GM20000 (cell line): ENCODE measurements around the gene CELSR3.

Source experiments
- DNase-seq: peaks from one replicate; pipeline ENCODE4 v3.0.0; 2012; ENCODE audit warnings: low spot score
- TF ChIP-seq, protein P1 (sequence below): IDR thresholded peaks from 2 replicates; pipeline ENCODE4 v1.5.1; 2012; ENCODE audit warnings: mild to moderate bottlenecking, control low read depth; ENCODE audit errors: extremely low read depth, missing control alignments

CELSR3 gene

DNA sequence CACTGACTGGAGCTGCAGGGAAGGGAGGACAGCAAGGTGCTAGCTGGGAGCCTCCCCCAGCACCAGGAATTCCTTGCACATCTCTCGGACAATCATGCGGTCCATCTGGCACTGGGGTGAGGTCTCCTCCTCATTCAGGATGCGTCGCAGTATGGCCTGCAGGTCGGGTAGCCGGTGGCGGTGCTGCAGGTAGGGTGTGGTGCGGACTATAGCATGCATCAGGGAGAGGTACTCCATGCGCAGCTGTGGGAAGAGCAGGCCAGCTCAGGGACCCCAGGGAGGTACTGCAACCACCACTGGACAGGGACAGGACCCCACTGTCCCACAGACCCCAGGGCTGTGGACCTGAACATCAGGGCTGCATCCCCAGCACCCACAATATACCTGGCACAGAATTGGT lies 11.8 kb upstream of the CELSR3 start:
- TF ChIP-seq, protein P1, sequence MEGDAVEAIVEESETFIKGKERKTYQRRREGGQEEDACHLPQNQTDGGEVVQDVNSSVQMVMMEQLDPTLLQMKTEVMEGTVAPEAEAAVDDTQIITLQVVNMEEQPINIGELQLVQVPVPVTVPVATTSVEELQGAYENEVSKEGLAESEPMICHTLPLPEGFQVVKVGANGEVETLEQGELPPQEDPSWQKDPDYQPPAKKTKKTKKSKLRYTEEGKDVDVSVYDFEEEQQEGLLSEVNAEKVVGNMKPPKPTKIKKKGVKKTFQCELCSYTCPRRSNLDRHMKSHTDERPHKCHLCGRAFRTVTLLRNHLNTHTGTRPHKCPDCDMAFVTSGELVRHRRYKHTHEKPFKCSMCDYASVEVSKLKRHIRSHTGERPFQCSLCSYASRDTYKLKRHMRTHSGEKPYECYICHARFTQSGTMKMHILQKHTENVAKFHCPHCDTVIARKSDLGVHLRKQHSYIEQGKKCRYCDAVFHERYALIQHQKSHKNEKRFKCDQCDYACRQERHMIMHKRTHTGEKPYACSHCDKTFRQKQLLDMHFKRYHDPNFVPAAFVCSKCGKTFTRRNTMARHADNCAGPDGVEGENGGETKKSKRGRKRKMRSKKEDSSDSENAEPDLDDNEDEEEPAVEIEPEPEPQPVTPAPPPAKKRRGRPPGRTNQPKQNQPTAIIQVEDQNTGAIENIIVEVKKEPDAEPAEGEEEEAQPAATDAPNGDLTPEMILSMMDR: no peak
- DNase-seq: no peak

DNA sequence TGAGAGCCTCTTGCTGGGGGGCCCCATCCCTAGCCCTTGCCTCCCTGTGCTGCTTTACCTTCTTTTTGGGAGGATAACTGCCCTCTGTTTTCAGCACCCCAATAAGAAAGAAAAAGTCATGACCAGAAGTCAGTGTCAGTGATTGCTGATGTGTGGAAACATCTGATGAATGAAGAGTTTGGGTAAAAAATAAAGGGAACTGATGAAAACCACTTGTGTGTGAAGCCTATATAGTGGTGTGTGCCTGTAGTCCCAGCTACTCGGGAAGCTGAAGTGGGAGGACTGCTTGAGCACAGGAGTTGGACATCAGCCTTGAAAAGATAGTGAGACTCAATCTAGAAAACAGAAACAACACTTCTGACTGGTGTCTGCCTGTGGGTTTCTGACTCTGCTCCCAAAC lies 9.8 kb upstream of the CELSR3 start:
- no peak for DNase-seq
- TF ChIP-seq, protein P1: no peak

DNA sequence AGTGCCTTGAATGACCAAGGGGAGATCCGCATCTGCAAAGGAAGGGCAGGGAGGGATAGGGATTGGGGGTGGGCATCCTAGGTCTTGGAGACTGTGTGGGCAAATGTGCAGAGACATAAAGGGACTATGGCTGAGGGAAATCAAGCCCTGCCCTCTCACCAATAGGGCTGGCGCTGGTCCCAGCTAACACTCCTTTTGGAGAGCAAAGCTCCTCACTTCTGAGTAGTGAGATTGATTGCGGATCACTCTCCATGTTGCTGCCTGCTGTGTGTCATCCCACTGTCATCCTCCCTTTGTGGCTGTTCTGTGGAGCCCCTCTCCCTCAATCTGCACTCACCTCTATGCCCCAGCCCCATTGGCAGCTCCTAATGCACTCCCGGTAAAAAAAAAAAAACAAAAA lies 2.2 kb upstream of the CELSR3 start:
- DNase-seq: no peak
- TF ChIP-seq, protein P1: no peak

GRCh38 chr3:48664313-48664644 lies 1.6 kb upstream of the CELSR3 start:
- no peak for DNase-seq
- TF ChIP-seq, protein P1: no peak

- peak; percentile 99 for DNase-seq
- TF ChIP-seq, protein P1: peak; percentile 62
Observed at GRCh38 chr3:48663489-48664312, 1.0 kb upstream of the CELSR3 start.

DNA sequence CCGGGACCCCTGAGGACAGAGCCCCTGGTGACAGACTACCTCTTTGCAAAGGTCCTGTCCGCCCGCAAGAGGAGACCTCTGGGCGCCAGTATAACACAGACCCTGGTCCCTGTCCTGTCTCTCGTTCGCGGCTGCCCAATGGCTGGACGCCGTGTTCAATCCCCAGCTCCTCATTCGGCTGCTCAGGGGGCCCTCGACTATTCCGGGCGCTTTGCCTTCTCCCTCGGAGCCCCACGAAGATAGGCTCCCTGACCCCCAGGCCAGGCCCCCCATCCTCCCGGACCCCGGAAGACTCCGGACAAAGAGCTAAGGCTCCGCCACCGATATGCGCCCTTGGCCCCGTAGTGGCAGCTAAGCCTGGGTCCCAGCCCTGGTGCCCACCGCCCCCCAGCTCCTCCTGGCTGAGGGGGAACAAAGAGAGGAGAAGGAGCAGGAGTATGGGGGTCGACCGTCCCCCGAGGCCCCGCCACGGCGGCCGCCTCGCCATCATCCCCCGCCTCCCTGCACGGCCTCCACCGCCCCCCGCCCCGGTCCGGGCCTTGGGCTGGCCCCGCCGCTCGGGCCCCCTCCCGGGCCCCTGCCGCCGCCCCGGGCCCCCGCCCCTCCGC lies 437 bp downstream of the CELSR3 start:
- TF ChIP-seq, protein P1: no peak

GRCh38 chr3:48661501-48662144 lies 1.1 kb downstream of the CELSR3 start:
- peak; percentile 93 for DNase-seq
- TF ChIP-seq, protein P1: no peak

More for the DNA sequence above, 437 bp downstream of the CELSR3 start:
- no peak for DNase-seq
